Body of pancreas (tissue), 4 donors: Measurements from ENCODE around the gene CAMTA1. TPM values are rescaled to one million over a fixed set of nuclear protein-coding genes. Genes with fewer than 3 reads are reported as not detected.

Experiments
- ATAC-seq: fragments of 150-250 bp; one replicate; pipeline ENCODE4 v1.9.1; 2016
- DNase-seq, 4 donors: peaks; one replicate each; pipeline ENCODE4 v3.0.0-alpha.2; 2019
- H3K27ac ChIP-seq, 4 donors: fragments of 200-600 bp; sonication (generic); 1 replicate in 3 of 4; 2 replicates in 1 of 4; pipeline versions ENCODE4 v1.5.1 to v1.6.1; 2016 to 2019; ENCODE audit warnings: mild to moderate bottlenecking in 1 of 4, mixed read lengths in 1 of 4, moderate library complexity in 1 of 4
- H3K27me3 ChIP-seq, 2 donors: fragments of 200-600 bp; sonication (generic); one replicate each; pipeline ENCODE4 v1.6.0; 2016; ENCODE audit warnings: mild to moderate bottlenecking in 1 of 2
- H3K36me3 ChIP-seq, 2 donors: fragments of 200-600 bp; sonication (generic); replicated peaks in 1 of 2; 2 replicates each; pipeline ENCODE4 v1.5.1; 2016; ENCODE audit warnings: low read depth in 2 of 2; ENCODE audit not compliant: insufficient read depth in 1 of 2
- H3K4me1 ChIP-seq: fragments of 200-600 bp; sonication (generic); one replicate; pipeline ENCODE4 v1.6.0; 2016
- H3K4me3 ChIP-seq, 2 donors: fragments of 200-600 bp; sonication (generic); 1 replicate in 1 of 2; 2 replicates in 1 of 2; pipeline ENCODE4 v1.5.1; 2016 to 2019
- H3K9me3 ChIP-seq, 3 donors: fragments of 200-600 bp; sonication (generic); 1 replicate in 2 of 3; 2 replicates in 1 of 3; pipeline ENCODE4 v1.5.1; 2016
- CTCF ChIP-seq, 7 experiments: fragments of 450-650 bp in 4 of 7; fragments of 200-600 bp in 3 of 7; sonication (generic) in 3 of 7; IDR thresholded peaks; one replicate each; pipeline ENCODE4 v1.5.1; 2016 to 2019; ENCODE audit warnings: antibody characterized with exemption in 7 of 7
- POLR2A ChIP-seq, 3 donors: fragments of 450-650 bp; IDR thresholded peaks; one replicate each; pipeline ENCODE4 v1.6.1; 2016; ENCODE audit warnings: antibody characterized with exemption in 3 of 3, mild to moderate bottlenecking in 2 of 3
- WGBS, 2 donors: methylation state at CpG; one replicate each; pipeline ENCODE4 v1.1.5; 2017; 5-methylcytosine and 5-hydroxymethylcytosine counted together
- intact Hi-C: fragments of 100-400 bp; cut with DNase I; formaldehyde crosslinking; loops from one replicate; pipeline ENCODE4 v1.15.1; 2023
- total RNA-seq, 2 donors: library from RNA; depleted of rRNA; stranded (reverse); fragments of >200 nt; gene quantifications; one replicate each; pipeline ENCODE4 v1.1.0, GENCODE V29; 2016

Gene CAMTA1
- total RNA-seq, 2 donors from 2014 or later = 36.3 to 59.7 TPM

DNA sequence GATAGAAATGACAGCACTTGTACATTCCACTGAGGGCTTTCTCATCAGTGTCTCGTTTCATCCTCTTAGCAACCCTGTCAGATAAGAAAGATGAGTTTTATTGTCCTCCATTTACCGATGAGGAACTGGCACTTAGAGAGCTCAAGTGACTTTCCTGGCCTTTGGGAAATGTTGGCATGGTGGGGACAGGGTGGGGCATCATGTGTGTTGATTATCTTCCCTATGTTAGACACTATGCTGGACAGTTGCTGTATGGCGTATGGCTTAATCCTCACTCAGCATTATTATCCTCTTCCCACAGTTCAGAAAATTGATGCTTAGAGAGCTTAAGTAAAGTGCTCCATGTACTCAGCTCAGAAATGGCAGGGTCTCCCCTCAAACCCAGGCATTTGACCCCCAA lies 163.2 kb downstream of the CAMTA1 start:
- ATAC-seq = no peak
- Histone ChIP-seq H3K27ac (no peak overlapping the region), H3K36me3 (no peaks in the 10 kb centered on the region), H3K9me3 (no peaks in the 10 kb centered on the region), H3K27me3 (no peaks in the 10 kb centered on the region), H3K4me3 (no peak overlapping the region), H3K4me1 (no peaks in the 10 kb centered on the region)
- 70 to 73% methylated on average over 3 of the region's 3 CpGs for WGBS, 2 donors
- DNase-seq = no peak
- TF ChIP-seq POLR2A (IDR thresholded peaks at IDR 0.05) (no peak), CTCF (IDR thresholded peaks at IDR 0.05) (no peak)
- intact Hi-C loops = no loop called here

DNA sequence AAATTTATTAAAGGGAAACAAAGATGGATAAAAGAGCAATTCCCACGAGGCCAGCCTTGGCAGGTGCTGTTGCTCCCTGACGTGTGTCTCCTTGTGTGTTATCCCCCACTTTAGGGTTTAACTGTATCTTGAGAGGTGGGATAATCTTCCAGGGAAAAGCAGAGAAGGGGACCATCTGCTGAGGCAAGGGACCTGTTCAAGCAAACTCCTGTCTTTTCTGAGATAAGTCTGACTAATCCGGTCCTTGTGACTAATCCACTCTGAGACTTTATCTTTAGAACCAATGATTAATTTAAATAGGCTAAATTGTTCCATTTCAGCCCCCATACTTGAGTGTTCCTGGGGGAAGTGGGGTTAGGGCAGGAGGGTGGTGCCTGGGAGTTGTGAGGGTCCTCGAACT lies 163.6 kb downstream of the CAMTA1 start:
- ATAC-seq (no peak), DNase-seq (no peak)
- Histone ChIP-seq H3K27ac (no peak overlapping the region), H3K4me1 (no peaks in the 10 kb centered on the region), H3K4me3 (no peak overlapping the region), H3K9me3 (no peaks in the 10 kb centered on the region), H3K36me3 (no peaks in the 10 kb centered on the region), H3K27me3 (no peaks in the 10 kb centered on the region)
- TF ChIP-seq CTCF (IDR thresholded peaks at IDR 0.05) (no peak), POLR2A (IDR thresholded peaks at IDR 0.05) (no peak)
- WGBS, 2 donors = 51 to 74% methylated on average over 3 to 4 of the region's 4 CpGs
- intact Hi-C loops = no loop called here

- 84 to 88% methylated on average over 6 to 9 of the region's 9 CpGs for WGBS, 2 donors
- H3K27me3 ChIP-seq = no peaks in the 10 kb centered on the region
- H3K9me3 ChIP-seq = no peaks in the 10 kb centered on the region
- H3K36me3 ChIP-seq = no peaks in the 10 kb centered on the region
- TF ChIP-seq CTCF (IDR thresholded peaks at IDR 0.05) = no peak
- TF ChIP-seq POLR2A (IDR thresholded peaks at IDR 0.05) = no peak
- intact Hi-C loops = no loop called here
- H3K4me3 ChIP-seq = no peak overlapping the region
- no peaks in the 10 kb centered on the region for H3K4me1 ChIP-seq
- ATAC-seq (no peak), DNase-seq (no peak)
- H3K27ac ChIP-seq = no peak overlapping the region
Measured at GRCh38 chr1:6950001-6950765, 164.9 kb downstream of the CAMTA1 start.

DNA sequence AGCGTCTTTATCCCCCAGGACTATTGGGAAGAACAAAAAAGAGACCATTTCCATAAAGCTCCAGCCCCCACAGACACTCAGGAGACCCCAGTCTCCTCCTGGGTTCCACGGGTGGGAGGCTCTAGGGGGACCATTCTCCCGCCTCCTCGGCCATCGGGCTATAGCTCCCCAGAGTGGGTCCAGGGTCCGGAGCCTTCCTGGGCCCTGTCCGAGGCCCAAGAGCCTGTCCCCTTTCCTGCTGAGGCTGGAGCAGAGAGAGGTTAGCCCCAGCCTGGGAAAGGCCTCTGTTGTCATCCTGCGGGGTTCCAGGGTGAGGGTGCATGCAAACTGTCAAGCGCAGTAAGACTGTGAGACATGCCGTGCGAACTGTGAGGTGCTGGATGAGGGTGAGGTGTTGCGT lies 166.3 kb downstream of the CAMTA1 start:
- Histone ChIP-seq H3K36me3 (no peaks in the 10 kb centered on the region), H3K4me1 (no peaks in the 10 kb centered on the region), H3K9me3 (no peaks in the 10 kb centered on the region), H3K4me3 (no peak overlapping the region), H3K27ac (no peak overlapping the region), H3K27me3 (no peaks in the 10 kb centered on the region)
- WGBS, 2 donors = 81 to 87% methylated on average over 8 to 11 of the region's 12 CpGs
- no peak for ATAC-seq
- TF ChIP-seq POLR2A (IDR thresholded peaks at IDR 0.05) (no peak), CTCF (IDR thresholded peaks at IDR 0.05) (no peak)
- intact Hi-C loops = no loop called here
- DNase-seq = no peak

GRCh38 chr1:6953216-6953615 lies 168.0 kb downstream of the CAMTA1 start:
- intact Hi-C loops = no loop called here
- H3K4me3 ChIP-seq = no peak overlapping the region
- H3K27me3 ChIP-seq = no peaks in the 10 kb centered on the region
- ATAC-seq (no peak), DNase-seq (no peak)
- WGBS, 2 donors = 76 to 88% methylated on average over 12 of the region's 12 CpGs
- H3K36me3 ChIP-seq = no peaks in the 10 kb centered on the region
- TF ChIP-seq CTCF (IDR thresholded peaks at IDR 0.05) = no peak
- TF ChIP-seq POLR2A (IDR thresholded peaks at IDR 0.05) = no peak
- no peaks in the 10 kb centered on the region for H3K9me3 ChIP-seq
- no peak overlapping the region for H3K27ac ChIP-seq
- no peaks in the 10 kb centered on the region for H3K4me1 ChIP-seq
